ENCODE results near the gene PEMT.
"Not testable (repeated sequence)": the region's sequence is repeated elsewhere in the genome, so short reads cannot be mapped to it uniquely, and the experiment has no call there.

Gene PEMT

GRCh38 chr17:17493986-17494466 lies 97.5 kb downstream of the PEMT start:
- in situ Hi-C loops (cut with HindIII; ENCODE audit: low sequenced_read_pairs): no loop called here

- in situ Hi-C loops (cut with HindIII; ENCODE audit: low sequenced_read_pairs): no loop called here
Measured at GRCh38 chr17:17493249-17493985, 98.1 kb downstream of the PEMT start.

DNA sequence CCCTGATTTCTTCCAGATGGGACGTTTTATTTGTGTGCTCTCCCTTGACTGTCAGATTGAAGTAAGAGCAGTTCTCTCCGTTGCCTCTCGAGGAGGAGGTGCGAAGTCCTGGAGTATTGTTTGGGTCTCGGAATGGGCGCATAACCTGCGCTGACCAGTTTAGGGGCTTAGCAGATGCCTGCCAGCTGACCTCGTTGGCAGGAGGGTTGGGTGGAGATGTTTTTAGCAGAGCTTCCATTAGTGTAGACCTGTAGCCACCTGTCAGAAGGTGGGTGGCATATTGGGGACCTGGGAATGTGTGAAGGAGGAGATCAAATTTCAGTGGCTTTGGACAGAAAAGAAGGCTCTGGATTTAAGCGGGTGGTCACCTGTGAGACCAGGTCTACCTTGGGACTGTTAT lies 98.9 kb downstream of the PEMT start:
- in situ Hi-C loops (cut with HindIII; ENCODE audit: low sequenced_read_pairs): no loop called here

- in situ Hi-C loops (cut with HindIII; ENCODE audit: low sequenced_read_pairs): no loop called here
Measured at GRCh38 chr17:17492085-17492484, 99.4 kb downstream of the PEMT start.

GRCh38 chr17:17491546-17491988 lies 99.9 kb downstream of the PEMT start:
- in situ Hi-C loops (cut with HindIII; ENCODE audit: low sequenced_read_pairs): no loop called here

DNA sequence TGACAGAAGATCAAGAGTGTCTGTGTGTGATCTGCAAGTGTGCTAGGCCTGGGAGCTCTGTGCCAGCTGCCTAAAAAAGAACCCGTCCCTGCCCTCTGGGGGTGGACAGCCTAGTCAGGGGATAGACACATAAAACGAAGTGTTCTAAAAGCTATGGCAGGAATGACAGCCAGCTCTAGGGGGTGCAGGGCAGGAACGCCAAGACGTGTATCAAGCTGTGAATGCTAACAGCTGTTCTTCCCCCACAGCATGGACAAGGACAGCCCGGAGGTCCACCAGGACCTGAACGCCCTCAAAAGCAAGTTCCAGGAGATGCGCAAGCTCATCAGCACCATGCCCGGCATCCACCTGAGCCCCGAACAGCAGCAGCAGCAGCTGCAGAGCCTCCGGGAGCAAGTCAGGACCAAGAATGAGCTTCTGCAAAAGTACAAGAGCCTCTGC lies 100.5 kb downstream of the PEMT start:
- in situ Hi-C loops (cut with HindIII; ENCODE audit: low sequenced_read_pairs): no loop called here

- in situ Hi-C loops (cut with HindIII; ENCODE audit: low sequenced_read_pairs): no loop called here
Measured at GRCh38 chr17:17487998-17488397, 103.5 kb downstream of the PEMT start.

DNA sequence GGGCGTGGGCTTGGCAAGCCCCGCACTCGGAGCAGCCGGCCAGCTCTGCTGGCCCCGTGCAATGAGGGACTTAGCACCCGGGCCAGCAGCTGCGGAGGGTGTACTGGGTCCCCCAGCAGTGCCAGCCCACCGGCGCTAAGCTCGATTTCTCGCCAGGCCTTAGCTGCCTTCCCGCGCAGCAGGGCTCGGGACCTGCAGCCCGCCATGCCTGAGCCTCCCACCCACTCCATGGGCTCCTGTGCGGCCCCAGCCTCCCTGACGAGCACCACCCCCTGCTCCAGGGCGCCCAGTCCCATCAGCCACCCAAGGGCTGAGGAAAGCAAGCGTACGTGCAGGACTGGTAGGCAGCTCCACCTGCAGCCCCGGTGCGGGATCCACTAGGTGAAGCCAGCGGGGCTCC lies 105.1 kb downstream of the PEMT start:
- in situ Hi-C loops (cut with HindIII; ENCODE audit: low sequenced_read_pairs): not testable (repeated sequence)

GRCh38 chr17:17485420-17485819 lies 106.1 kb downstream of the PEMT start:
- in situ Hi-C loops (cut with HindIII; ENCODE audit: low sequenced_read_pairs): no loop called here

DNA sequence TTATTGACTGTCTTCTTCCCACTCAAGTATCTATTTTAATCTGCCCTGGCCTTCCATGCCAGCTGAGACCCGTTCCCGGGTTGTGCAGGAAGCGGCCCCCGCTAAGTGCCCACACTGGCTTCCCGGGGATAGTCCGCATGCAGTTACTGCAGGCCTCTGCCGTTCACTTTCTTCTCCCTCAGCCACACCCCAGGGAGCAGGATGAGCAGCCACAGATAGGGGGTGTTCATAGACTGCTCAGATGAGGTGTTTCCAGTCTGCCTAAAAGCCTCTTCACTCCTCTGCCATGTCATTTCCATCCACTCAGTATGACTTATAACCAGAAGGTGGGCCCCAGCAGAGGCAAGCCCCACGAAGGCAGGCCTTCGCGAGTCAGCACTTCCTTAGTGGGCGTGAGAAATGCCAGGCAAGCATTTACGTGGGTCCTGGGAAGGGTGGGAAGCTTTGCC lies 107.0 kb downstream of the PEMT start:
- in situ Hi-C loops (cut with HindIII; ENCODE audit: low sequenced_read_pairs): no loop called here

- in situ Hi-C loops (cut with HindIII; ENCODE audit: low sequenced_read_pairs): no loop called here
Measured at GRCh38 chr17:17481860-17482259, 109.6 kb downstream of the PEMT start.

DNA sequence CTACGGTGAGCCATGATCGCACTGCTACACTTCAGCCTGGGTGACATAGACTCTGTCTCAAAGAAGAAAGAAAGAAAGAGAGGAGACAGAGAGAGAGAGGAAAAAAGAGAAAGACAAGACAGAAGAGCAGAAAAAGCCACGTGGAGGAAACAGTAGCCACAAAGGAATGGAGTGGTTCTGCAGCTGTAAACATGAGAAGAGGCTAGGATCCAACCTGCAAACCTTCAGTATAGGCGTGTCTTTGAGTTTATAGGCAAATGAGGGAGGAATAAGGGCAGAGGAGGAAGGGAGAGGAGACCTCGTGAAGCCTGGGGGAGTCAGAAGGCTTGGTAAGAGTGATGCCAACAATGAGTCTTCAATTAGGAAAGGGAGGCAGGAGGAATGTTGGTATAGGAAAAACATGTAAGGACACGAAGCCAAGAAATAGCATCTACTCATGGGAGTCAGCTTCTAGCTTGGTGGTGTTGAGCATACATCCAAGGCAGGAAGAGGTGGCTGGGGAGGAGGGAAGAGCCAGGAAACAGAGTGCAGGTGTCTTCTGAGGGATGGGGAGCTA lies 110.8 kb downstream of the PEMT start:
- in situ Hi-C loops (cut with HindIII; ENCODE audit: low sequenced_read_pairs): no loop called here

- in situ Hi-C loops (cut with HindIII; ENCODE audit: low sequenced_read_pairs): no loop called here
Measured at GRCh38 chr17:17479209-17479608, 112.3 kb downstream of the PEMT start.

DNA sequence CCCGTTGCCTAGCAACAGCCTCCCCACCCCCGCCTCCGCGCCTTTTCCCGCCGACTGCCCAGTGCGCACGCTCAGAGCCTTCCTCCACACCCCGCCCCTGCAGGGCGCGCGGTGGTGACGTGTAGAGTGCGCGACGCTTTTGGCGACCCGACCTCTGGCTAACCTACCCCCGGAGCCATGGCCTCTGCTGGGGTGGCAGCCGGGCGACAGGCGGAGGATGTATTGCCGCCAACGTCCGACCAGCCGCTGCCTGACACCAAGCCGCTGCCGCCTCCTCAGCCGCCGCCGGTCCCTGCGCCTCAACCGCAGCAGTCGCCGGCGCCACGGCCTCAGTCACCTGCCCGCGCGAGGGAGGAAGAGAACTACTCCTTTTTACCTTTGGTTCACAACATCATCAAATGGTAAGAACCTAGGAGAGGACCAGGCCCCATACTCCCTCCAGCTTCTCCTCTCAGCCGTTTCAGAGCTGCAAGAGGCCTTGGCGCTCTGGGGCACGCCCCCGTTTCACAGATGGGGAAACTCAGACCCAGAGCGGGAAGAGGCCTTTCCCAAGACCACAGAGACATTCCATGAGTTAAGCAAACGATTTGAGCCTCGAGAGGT lies 114.5 kb downstream of the PEMT start, which contains the start of gene MED9:
TSS of gene MED9 (plus strand) at position 136 of the 603 bp plus-strand sequence. CDS start at position 178, 42 bp downstream.
- in situ Hi-C loops (cut with HindIII; ENCODE audit: low sequenced_read_pairs): no loop called here

DNA sequence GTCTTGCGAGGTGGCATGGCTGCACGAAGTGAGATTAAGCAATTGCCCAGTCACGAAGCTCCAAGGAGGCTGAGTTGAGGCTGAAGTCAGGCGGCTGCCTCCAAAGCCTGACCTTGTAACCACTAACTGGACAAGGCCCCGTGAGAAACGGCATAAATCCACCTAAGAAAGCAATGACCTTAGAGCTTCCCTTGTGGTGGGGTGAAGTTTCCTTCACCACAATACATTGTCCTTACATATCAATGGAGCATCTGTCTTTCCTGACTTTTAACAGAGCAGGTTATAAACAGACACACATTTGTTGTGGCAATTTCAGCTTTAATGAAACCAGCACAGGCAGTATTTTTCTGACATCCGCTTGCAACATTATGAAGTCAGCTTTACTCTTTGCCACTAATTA lies 117.2 kb downstream of the PEMT start:
- in situ Hi-C loops (cut with HindIII; ENCODE audit: low sequenced_read_pairs): no loop called here

DNA sequence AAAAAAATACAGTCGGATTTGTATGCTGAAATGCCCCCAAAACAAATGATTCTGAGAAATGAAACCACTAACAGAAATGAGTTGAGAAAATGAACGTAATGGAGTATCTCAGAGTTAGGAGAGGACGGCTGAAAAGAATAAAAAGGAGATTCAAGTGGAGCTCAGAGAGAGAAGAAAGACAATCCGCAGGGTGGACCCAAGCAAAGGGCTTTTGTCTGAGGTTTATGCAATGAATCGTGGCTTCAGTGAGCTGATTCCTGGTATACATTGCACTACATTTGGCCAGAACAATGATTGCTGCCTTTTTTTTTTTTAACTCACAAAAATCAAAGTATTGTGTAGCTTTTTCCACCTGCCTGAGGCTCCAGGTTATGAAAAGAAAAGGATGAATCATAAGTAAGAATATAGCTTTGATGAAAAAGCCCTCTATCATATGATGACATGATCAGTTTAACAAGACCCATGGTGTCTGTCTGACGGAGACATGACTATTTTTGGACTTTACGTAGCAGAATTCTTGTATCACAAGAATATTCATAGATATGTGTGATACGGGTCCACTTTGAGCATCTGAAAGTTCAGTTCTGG lies 119.1 kb downstream of the PEMT start:
- in situ Hi-C loops (cut with HindIII; ENCODE audit: low sequenced_read_pairs): no loop called here

DNA sequence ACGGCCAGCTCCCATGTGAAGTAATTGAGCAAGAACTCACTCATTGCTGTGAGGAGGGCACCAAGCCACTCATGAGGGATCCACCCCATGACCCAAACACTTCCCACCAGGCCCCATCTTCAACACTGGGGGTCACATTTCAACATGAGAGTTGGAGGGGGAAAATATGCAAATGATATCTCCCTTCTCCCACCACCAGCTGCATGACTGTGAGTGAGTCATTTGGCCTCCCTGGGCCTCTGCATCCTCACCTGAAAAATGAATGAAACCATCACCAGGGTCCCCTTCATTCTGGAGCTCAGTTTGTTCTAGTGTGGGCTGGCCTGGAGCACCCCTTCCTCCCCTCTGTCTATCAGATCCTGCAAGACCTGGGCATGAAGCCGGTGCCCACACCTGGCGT lies 121.5 kb downstream of the PEMT start:
- in situ Hi-C loops (cut with HindIII; ENCODE audit: low sequenced_read_pairs): no loop called here

GRCh38 chr17:17469358-17469757 lies 122.2 kb downstream of the PEMT start:
- in situ Hi-C loops (cut with HindIII; ENCODE audit: low sequenced_read_pairs): no loop called here

- in situ Hi-C loops (cut with HindIII; ENCODE audit: low sequenced_read_pairs): no loop called here
Measured at GRCh38 chr17:17468217-17469010, 123.1 kb downstream of the PEMT start.

- in situ Hi-C loops (cut with HindIII; ENCODE audit: low sequenced_read_pairs): no loop called here
Measured at GRCh38 chr17:17467720-17468119, 123.8 kb downstream of the PEMT start.

DNA sequence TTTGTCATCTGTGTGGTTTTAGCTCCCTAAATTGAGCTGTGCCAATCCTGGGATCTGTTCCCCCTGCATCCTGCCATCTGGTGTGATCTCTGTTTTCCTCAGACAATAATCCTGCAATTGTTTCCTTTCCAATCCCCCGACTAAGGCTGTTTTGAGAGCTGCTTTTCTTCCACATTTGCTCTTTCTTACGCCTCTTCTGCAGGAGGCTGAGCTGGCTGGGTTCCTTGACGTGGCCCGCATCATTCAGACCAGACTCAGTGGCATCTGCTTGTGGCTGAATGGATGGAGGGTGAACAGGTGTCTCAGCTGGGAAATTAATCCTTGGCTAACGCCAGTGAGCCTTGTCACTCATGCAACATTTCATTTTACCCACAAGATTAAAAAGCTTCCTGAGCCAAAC lies 124.5 kb downstream of the PEMT start:
- in situ Hi-C loops (cut with HindIII; ENCODE audit: low sequenced_read_pairs): no loop called here
